Duodenal mucosa (tissue), 2 donors: ENCODE measurements around the gene NCBP1.

Source experiments
- H3K27ac ChIP-seq: one replicate; pipeline ENCODE4 v1.7.0; 2013; ENCODE audit warnings: low read depth, low read length
- H3K27me3 ChIP-seq, 2 donors: one replicate each; pipeline ENCODE4 v1.7.0; 2013; ENCODE audit warnings: low read length in 2 of 2, control low read depth in 1 of 2; ENCODE audit not compliant: insufficient read depth in 2 of 2, control insufficient read depth in 1 of 2
- H3K36me3 ChIP-seq, 2 donors: one replicate each; pipeline ENCODE4 v1.7.0; 2013; ENCODE audit warnings: low read length in 2 of 2, control low read depth in 1 of 2; ENCODE audit not compliant: insufficient read depth in 2 of 2, control insufficient read depth in 1 of 2
- H3K4me1 ChIP-seq, 2 donors: one replicate each; pipeline ENCODE4 v1.7.0; 2013; ENCODE audit warnings: low read length in 2 of 2, control low read depth in 1 of 2; ENCODE audit not compliant: insufficient read depth in 2 of 2, control insufficient read depth in 1 of 2
- H3K4me3 ChIP-seq, 2 donors: one replicate each; pipeline ENCODE4 v1.7.0; 2013; ENCODE audit warnings: low read length in 2 of 2, low read depth in 1 of 2
- H3K9ac ChIP-seq, 2 donors: one replicate each; pipeline ENCODE4 v1.7.0; 2013; ENCODE audit warnings: low read length in 2 of 2, low read depth in 1 of 2
- H3K9me3 ChIP-seq, 2 donors: one replicate each; pipeline ENCODE4 v1.7.0; 2013; ENCODE audit warnings: low read length in 2 of 2, control low read depth in 1 of 2; ENCODE audit not compliant: control insufficient read depth in 1 of 2

The NCBP1 gene

DNA sequence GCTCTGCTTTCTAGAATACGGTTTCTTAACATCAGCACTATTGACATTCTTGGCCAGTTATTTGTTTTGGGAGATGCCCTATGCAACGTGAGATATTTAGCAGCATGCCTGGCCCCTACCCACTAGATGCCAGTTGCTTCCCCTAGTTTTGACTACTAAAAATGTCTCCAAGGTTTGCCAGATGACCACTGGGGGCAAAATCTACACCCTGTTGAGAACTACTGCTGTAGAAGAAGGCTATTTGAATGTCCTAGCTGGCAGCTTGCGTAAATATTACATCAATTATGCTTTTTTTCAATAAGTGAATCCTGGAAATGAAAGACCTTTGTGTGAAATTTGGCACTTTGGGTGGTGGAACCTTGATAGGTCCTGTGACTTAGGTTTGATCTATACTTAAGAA is 5.0 kb downstream of the NCBP1 start:
- Histone ChIP-seq H3K27me3 (no peaks in the 10 kb centered on the region), H3K9ac (no peak overlapping the region), H3K36me3 (peaks cover 8 to 14% of the 10 kb centered on the region in 2 donors), H3K4me3 (no peak overlapping the region), H3K4me1 (peaks cover 22 to 33% of the 10 kb centered on the region in 2 donors), H3K9me3 (no peaks in the 10 kb centered on the region), H3K27ac (no peak overlapping the region)

DNA sequence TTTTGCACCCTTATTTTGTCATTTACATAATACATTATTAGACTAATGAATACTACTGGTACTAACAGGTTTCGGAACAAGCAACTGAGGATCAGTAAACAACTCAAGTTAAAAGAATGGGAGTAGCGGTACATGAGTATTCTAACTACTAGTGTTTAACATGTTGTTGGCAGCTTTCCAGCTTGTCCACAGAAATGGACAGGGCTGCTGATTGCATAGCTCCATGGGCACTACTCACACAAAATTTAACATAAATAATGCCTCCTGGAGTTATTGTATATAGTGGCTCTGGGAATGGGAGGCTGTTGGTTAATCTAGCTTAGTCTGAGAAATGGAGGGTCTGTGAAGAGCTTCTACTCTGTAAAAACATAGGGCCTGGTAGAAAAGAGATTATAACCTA is 6.7 kb downstream of the NCBP1 start:
- no peaks in the 10 kb centered on the region for H3K9me3 ChIP-seq
- H3K27me3 ChIP-seq, result no peaks in the 10 kb centered on the region
- no peak overlapping the region for H3K4me3 ChIP-seq
- no peak overlapping the region for H3K9ac ChIP-seq
- peaks cover 12 to 26% of the 10 kb centered on the region in 2 donors for H3K36me3 ChIP-seq
- H3K27ac ChIP-seq, result no peak overlapping the region
- peaks cover 13 to 24% of the 10 kb centered on the region in 2 donors for H3K4me1 ChIP-seq

DNA sequence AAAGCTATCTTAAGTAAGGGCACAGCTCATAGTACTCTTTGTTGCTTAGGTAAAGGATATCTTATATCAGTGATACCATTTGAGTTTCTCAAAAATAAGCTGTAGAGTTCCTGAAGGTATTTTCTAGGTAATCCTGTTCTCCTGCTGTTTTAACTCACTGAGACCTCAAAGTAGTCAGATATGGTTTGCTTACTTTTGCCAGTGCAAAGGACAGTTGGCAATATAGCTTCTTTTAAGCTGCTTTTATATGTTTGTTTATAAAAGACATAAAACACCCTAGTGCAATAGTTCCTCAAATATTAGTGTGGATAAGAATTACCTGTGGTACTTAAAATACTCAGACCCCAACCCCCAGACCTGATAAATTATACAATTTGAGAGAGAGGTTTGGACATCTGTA is 12.1 kb downstream of the NCBP1 start:
- Histone ChIP-seq H3K4me3 (no peak overlapping the region), H3K36me3 (peaks cover 35 to 66% of the 10 kb centered on the region in 2 donors)

DNA sequence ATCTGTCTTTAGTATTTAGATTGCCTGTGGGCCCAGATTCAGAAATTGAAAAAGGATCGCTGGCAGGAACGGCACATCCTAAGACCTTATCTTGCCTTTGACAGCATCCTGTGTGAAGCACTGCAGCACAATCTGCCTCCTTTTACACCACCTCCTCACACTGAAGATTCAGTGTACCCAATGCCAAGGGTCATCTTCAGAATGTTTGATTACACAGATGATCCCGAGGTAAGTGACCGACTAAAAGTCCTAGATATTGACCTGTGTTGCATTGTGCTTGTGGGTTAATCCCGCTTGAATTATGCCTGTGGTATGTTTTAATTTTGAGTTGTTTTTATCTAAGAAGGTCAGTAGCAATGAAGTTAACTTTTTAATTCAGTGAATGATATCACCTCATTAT is 14.4 kb downstream of the NCBP1 start:
- H3K9ac ChIP-seq, result no peak overlapping the region
- H3K4me1 ChIP-seq, result no peaks in the 10 kb centered on the region
- no peak overlapping the region for H3K27ac ChIP-seq
- H3K36me3 ChIP-seq, result peaks cover 40 to 79% of the 10 kb centered on the region in 2 donors
- H3K27me3 ChIP-seq, result no peaks in the 10 kb centered on the region
- no peaks in the 10 kb centered on the region for H3K9me3 ChIP-seq
- no peak overlapping the region for H3K4me3 ChIP-seq

More for the DNA sequence above, 12.1 kb downstream of the NCBP1 start:
- no peaks in the 10 kb centered on the region for H3K4me1 ChIP-seq
- no peak overlapping the region for H3K27ac ChIP-seq
- H3K9me3 ChIP-seq, result no peaks in the 10 kb centered on the region
- no peaks in the 10 kb centered on the region for H3K27me3 ChIP-seq
- H3K9ac ChIP-seq, result no peak overlapping the region

DNA sequence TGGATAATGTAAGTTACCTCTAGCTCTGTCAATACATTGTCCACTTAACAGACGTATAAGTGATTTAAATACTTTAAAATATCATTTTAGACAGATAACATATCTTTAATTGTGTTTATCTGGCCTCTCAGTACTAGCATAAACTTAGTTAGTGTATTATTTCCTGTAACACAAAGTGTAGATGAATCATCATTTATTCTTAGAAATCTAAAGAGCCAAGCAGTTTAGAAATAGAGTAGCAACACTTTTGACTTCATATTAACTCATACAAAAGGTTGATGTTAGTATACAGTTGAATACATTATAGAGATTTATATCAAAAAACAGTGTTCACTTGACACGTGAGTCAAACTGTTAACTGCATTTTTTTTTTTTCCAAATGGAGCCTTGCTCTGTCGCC is 18.0 kb downstream of the NCBP1 start:
- no peak overlapping the region for H3K9ac ChIP-seq
- H3K27me3 ChIP-seq, result no peaks in the 10 kb centered on the region
- no peaks in the 10 kb centered on the region for H3K9me3 ChIP-seq
- H3K36me3 ChIP-seq, result peaks cover 43 to 92% of the 10 kb centered on the region in 2 donors
- no peaks in the 10 kb centered on the region for H3K4me1 ChIP-seq
- no peak overlapping the region for H3K27ac ChIP-seq
- no peak overlapping the region for H3K4me3 ChIP-seq

DNA sequence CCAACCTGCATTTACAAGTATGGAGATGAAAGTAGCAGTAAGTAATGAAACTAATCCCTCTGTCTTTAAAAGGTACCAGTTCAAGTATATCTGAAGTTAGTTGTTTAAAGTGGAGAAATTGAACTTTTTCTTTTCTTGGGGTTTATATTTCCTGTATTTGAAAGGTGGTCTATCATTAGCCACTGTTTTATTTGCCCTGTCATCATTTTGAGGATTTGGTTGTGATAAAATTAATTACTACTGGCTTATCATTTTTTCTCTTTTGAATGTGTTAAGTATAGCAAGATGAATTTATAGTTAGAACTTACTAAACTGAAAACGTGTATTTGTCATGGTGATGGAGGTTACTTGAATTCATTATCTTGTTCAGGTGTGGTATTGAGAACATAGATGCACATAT is 25.1 kb downstream of the NCBP1 start:
- no peak overlapping the region for H3K4me3 ChIP-seq
- no peak overlapping the region for H3K9ac ChIP-seq
- H3K9me3 ChIP-seq, result no peaks in the 10 kb centered on the region
- no peaks in the 10 kb centered on the region for H3K27me3 ChIP-seq
- H3K36me3 ChIP-seq, result peaks cover 22 to 90% of the 10 kb centered on the region in 2 donors
- no peak overlapping the region for H3K27ac ChIP-seq
- H3K4me1 ChIP-seq, result no peaks in the 10 kb centered on the region

DNA sequence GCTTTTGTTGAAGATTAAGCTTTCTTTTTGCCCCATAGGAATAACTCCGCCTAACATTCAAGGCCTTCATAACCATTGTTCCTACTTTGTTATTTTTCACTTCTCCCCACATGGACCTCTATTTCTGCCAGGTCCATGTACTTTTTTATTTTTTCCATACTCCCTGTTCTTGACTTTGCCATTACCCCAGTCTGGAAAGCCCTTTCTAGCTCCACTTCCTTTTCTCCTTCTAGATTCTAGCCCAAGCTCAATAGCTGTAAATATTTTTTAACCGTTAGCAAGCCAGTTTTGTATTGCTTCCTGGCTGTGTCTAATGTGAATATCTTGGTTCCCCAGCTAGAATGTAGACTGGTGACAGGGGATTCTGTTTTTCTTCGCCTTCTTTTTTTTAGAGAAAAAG is 26.1 kb downstream of the NCBP1 start:
- peaks cover 27 to 90% of the 10 kb centered on the region in 2 donors for H3K36me3 ChIP-seq
- no peaks in the 10 kb centered on the region for H3K27me3 ChIP-seq
- no peaks in the 10 kb centered on the region for H3K4me1 ChIP-seq
- H3K4me3 ChIP-seq, result no peak overlapping the region
- no peaks in the 10 kb centered on the region for H3K9me3 ChIP-seq
- H3K9ac ChIP-seq, result no peak overlapping the region
- H3K27ac ChIP-seq, result no peak overlapping the region

DNA sequence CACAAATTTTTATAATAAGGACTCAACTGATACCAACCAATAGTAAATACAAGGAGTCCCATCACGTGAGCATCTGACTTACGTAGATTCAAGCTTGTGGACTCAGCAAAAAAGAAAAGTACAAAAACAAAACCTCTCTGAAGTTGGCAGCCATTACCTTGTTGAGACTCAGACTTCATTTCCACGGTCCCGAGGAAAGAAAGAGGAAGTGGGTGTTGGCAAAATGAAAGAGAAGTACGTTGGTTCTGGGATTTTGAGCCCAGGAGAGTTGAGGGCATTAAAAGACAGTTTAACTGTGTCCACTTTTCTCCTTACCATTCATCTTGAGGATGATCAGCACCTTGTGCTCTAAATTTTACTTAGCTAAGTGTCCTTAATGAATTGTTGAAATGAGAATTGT is 26.7 kb downstream of the NCBP1 start:
- H3K9me3 ChIP-seq, result no peaks in the 10 kb centered on the region
- H3K4me1 ChIP-seq, result no peaks in the 10 kb centered on the region
- no peak overlapping the region for H3K4me3 ChIP-seq
- no peaks in the 10 kb centered on the region for H3K27me3 ChIP-seq
- no peak overlapping the region for H3K27ac ChIP-seq
- peaks cover 32 to 90% of the 10 kb centered on the region in 2 donors for H3K36me3 ChIP-seq
- H3K9ac ChIP-seq, result no peak overlapping the region

DNA sequence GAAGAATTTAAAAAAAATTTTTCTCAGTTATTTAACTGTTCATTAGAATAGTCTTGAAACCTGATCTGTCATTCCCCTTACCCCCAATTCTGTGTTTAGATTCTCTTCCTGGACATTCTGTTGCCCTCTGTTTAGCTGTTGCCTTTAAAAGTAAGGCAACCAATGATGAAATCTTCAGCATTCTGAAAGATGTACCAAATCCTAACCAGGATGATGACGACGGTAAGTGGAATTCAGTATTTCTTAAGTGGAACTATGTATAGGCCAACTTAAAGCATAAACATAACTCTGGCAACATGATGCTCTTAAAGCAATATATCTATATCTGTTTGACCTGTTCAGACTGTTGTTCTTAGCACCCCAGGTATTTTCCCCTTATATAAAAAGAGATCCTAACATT is 27.2 kb downstream of the NCBP1 start:
- Histone ChIP-seq H3K36me3 (peaks cover 33 to 88% of the 10 kb centered on the region in 2 donors), H3K9ac (no peak overlapping the region), H3K27me3 (no peaks in the 10 kb centered on the region), H3K27ac (no peak overlapping the region), H3K4me1 (no peaks in the 10 kb centered on the region), H3K9me3 (no peaks in the 10 kb centered on the region), H3K4me3 (no peak overlapping the region)

DNA sequence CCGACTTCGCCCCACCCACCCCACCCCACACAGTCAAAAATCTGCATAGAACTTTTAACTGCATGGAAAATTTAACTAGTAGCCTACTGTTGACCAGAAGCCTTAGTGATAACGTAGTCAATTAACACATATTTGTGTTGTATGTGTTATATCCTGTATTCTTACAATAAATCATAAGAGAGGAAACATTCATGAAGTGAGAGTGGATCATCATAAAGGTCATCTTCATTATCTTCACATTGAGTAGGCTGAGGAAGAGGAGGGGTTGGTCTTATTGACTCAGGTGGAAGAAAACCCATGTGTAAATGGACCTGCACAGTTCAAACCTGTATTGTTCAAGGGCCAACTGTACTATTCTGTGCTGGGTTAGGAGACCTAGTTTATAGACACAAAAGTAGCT is 32.1 kb downstream of the NCBP1 start:
- Histone ChIP-seq H3K4me3 (no peak overlapping the region), H3K36me3 (peaks cover 55 to 90% of the 10 kb centered on the region in 2 donors), H3K9ac (no peak overlapping the region)

More for the DNA sequence above, 32.1 kb downstream of the NCBP1 start:
- H3K9me3 ChIP-seq, result no peaks in the 10 kb centered on the region
- H3K27ac ChIP-seq, result no peak overlapping the region
- no peaks in the 10 kb centered on the region for H3K4me1 ChIP-seq
- no peaks in the 10 kb centered on the region for H3K27me3 ChIP-seq
